DMS114 treated with DMSO at 0.1 percent for 48 hours (cell line): ENCODE results near the gene TNFRSF13B.
"Not testable (repeated sequence)": the region's sequence is repeated elsewhere in the genome, so short reads cannot be mapped to it uniquely, and the experiment has no call there.

ENCODE experiments used
- DNase-seq: peaks from one replicate; lab custom pipeline; 2025; ENCODE audit not compliant: unreplicated experiment; lab: John Stamatoyannopoulos, UW

TNFRSF13B gene

GRCh38 chr17:17007891-17008290, 36.0 kb upstream of the TNFRSF13B start:
- not testable (repeated sequence) for DNase-seq

GRCh38 chr17:17004997-17005614, 33.2 kb upstream of the TNFRSF13B start:
- DNase-seq = not testable (repeated sequence)

GRCh38 chr17:17004251-17004996, 32.5 kb upstream of the TNFRSF13B start:
- no peak for DNase-seq

- not testable (repeated sequence) for DNase-seq
These were observed 31.1 kb upstream of the TNFRSF13B start for GRCh38 chr17:17002731-17003715.

- DNase-seq = peak; percentile 1
These were observed 30.1 kb upstream of the TNFRSF13B start for GRCh38 chr17:17001874-17002520.

GRCh38 chr17:17001076-17001777, 29.3 kb upstream of the TNFRSF13B start:
- no peak for DNase-seq

- DNase-seq = no peak
These were observed 28.2 kb upstream of the TNFRSF13B start for GRCh38 chr17:16999931-17000625.

- DNase-seq = no peak
These were observed 25.9 kb upstream of the TNFRSF13B start for GRCh38 chr17:16997514-16998429.

- DNase-seq = not testable (repeated sequence)
These were observed 24.8 kb upstream of the TNFRSF13B start for GRCh38 chr17:16996726-16997125.

GRCh38 chr17:16995930-16996329, 24.0 kb upstream of the TNFRSF13B start:
- DNase-seq = no peak

- no peak for DNase-seq
These were observed 22.7 kb upstream of the TNFRSF13B start for GRCh38 chr17:16994631-16995030.

GRCh38 chr17:16991349-16992009, 19.6 kb upstream of the TNFRSF13B start:
- peak; percentile 0 for DNase-seq

- DNase-seq = no peak
These were observed 18.3 kb upstream of the TNFRSF13B start for GRCh38 chr17:16989953-16990860.

GRCh38 chr17:16989230-16989952, 17.5 kb upstream of the TNFRSF13B start:
- no peak for DNase-seq

- DNase-seq = no peak
These were observed 16.9 kb upstream of the TNFRSF13B start for GRCh38 chr17:16988749-16989229.
